Hepatocyte (in vitro differentiated cells): ENCODE data around the gene IRAG1. TPM values are rescaled to one million over a fixed set of nuclear protein-coding genes. Genes with fewer than 3 reads are reported as not detected.

ENCODE experiments used
- DNase-seq: peaks from one replicate; pipeline ENCODE4 v3.0.0-alpha.2; 2016; ENCODE audit warnings: low spot score
- H2AFZ ChIP-seq: fragments of 200-600 bp; sonication (generic); 2 replicates; pipeline ENCODE4 v1.6.0; 2016; ENCODE audit warnings: antibody characterized with exemption, mild to moderate bottlenecking
- H3K27ac ChIP-seq: fragments of 200-600 bp; sonication (generic); 2 replicates; pipeline ENCODE4 v1.5.1; 2016; ENCODE audit warnings: mild to moderate bottlenecking
- H3K27me3 ChIP-seq: fragments of 200-600 bp; sonication (generic); 2 replicates; pipeline ENCODE4 v1.6.1; 2016
- H3K36me3 ChIP-seq: fragments of 200-600 bp; sonication (generic); replicated peaks from 2 replicates; pipeline ENCODE4 v1.5.1; 2016; ENCODE audit warnings: low read depth; ENCODE audit not compliant: insufficient read depth
- H3K4me1 ChIP-seq: fragments of 200-600 bp; sonication (generic); 2 replicates; pipeline ENCODE4 v1.5.1; 2016; ENCODE audit warnings: mild to moderate bottlenecking, moderate library complexity; ENCODE audit not compliant: insufficient read depth
- H3K4me2 ChIP-seq: fragments of 200-600 bp; sonication (generic); 2 replicates; pipeline ENCODE4 v1.6.0; 2016
- H3K4me3 ChIP-seq: fragments of 200-600 bp; sonication (generic); 2 replicates; pipeline ENCODE4 v1.5.1; 2016; ENCODE audit warnings: mild to moderate bottlenecking
- H3K79me2 ChIP-seq: fragments of 200-600 bp; sonication (generic); 2 replicates; pipeline ENCODE4 v1.6.0; 2017; ENCODE audit warnings: mild to moderate bottlenecking
- H3K9me2 ChIP-seq: fragments of 200-600 bp; sonication (generic); replicated peaks from 2 replicates; pipeline ENCODE4 v1.6.0; 2017; ENCODE audit warnings: mild to moderate bottlenecking; ENCODE audit not compliant: insufficient read depth
- H3K9me3 ChIP-seq: fragments of 200-600 bp; sonication (generic); 2 replicates; pipeline ENCODE4 v1.5.1; 2016; ENCODE audit warnings: low read depth, mild to moderate bottlenecking
- H4K20me1 ChIP-seq: fragments of 200-600 bp; sonication (generic); 2 replicates; pipeline ENCODE4 v1.6.0; 2016; ENCODE audit warnings: mild to moderate bottlenecking; ENCODE audit not compliant: insufficient read depth, poor library complexity, severe bottlenecking
- EZH2 ChIP-seq: fragments of 200-600 bp; sonication (generic); IDR thresholded peaks from 2 replicates; pipeline ENCODE4 v1.6.1; 2016; ENCODE audit warnings: antibody characterized with exemption, mild to moderate bottlenecking, borderline replicate concordance
- EZH2phosphoT487 ChIP-seq: fragments of 200-600 bp; sonication (generic); IDR thresholded peaks from one replicate; pipeline ENCODE4 v1.6.1; 2018; ENCODE audit warnings: antibody characterized with exemption, mild to moderate bottlenecking, low read depth, moderate library complexity; ENCODE audit not compliant: unreplicated experiment, severe bottlenecking
- WGBS: methylation state at CpG from one replicate; pipeline ENCODE4 v1.1.6; 2016; ENCODE audit warnings: low lambda C conversion rate; ENCODE audit errors: missing lambda C conversion rate; 5-methylcytosine and 5-hydroxymethylcytosine counted together
- polyA plus RNA-seq: library from polyadenylated mRNA; unstranded; fragments of >200 nt; fragmentation: Nextera tagmentation; extraction: Ambion mirVana; gene quantifications from 2 replicates; pipeline ENCODE4 v1.2.1, GENCODE V29; 2016
- total RNA-seq: library from RNA; depleted of rRNA; stranded (reverse); fragments of >200 nt; gene quantifications from 2 replicates; pipeline ENCODE4 v1.2.3, GENCODE V29; 2014
- TF ChIP-seq, protein P1 (sequence below): fragments of 200-600 bp; sonication (generic); IDR thresholded peaks from 2 replicates; pipeline ENCODE4 v1.5.1; 2016; ENCODE audit warnings: antibody characterized with exemption, mild to moderate bottlenecking; ENCODE audit not compliant: poor library complexity

IRAG1 gene
- total and polyA plus RNA-seq, 2 experiments from 2014 or later: 3.1 to 5.7 TPM

DNA sequence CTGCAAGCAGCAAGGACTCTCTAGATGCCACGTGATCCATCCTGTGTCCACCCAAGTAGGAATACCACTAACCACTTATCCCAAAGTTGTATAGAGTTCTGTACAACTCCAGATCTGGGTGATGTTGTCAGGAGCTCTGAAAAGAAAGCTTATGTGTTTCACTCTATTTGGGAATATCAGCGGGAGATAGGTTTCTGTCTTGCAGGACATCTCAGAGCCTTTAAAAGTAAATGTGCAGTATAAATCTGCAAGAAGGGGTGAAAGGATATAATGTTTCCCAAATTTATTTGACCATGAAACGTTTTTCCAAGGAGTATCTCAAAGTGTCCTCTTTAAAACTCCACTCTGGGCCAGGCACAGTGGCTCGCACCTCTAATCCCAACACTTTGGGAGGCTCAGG, 13.9 kb downstream of the IRAG1 start:
- H3K27ac ChIP-seq: no peak overlapping the region
- no peak overlapping the region for H3K4me2 ChIP-seq
- H3K4me3 ChIP-seq: no peak overlapping the region
- no peaks in the 10 kb centered on the region for H3K36me3 ChIP-seq
- no peak for DNase-seq
- no peaks in the 10 kb centered on the region for H3K79me2 ChIP-seq
- no peaks in the 10 kb centered on the region for H3K9me2 ChIP-seq
- H2AFZ ChIP-seq: no peak overlapping the region
- H4K20me1 ChIP-seq: no peaks in the 10 kb centered on the region
- H3K9me3 ChIP-seq: no peaks in the 10 kb centered on the region
- H3K27me3 ChIP-seq: peaks cover 4% of the 10 kb centered on the region
- H3K4me1 ChIP-seq: no peaks in the 10 kb centered on the region
- TF ChIP-seq EZH2 (no peak), EZH2phosphoT487 (no peak)
- TF ChIP-seq, protein P1, sequence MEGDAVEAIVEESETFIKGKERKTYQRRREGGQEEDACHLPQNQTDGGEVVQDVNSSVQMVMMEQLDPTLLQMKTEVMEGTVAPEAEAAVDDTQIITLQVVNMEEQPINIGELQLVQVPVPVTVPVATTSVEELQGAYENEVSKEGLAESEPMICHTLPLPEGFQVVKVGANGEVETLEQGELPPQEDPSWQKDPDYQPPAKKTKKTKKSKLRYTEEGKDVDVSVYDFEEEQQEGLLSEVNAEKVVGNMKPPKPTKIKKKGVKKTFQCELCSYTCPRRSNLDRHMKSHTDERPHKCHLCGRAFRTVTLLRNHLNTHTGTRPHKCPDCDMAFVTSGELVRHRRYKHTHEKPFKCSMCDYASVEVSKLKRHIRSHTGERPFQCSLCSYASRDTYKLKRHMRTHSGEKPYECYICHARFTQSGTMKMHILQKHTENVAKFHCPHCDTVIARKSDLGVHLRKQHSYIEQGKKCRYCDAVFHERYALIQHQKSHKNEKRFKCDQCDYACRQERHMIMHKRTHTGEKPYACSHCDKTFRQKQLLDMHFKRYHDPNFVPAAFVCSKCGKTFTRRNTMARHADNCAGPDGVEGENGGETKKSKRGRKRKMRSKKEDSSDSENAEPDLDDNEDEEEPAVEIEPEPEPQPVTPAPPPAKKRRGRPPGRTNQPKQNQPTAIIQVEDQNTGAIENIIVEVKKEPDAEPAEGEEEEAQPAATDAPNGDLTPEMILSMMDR: no peak
- WGBS: 68% methylated on average over 4 of the region's 4 CpGs

DNA sequence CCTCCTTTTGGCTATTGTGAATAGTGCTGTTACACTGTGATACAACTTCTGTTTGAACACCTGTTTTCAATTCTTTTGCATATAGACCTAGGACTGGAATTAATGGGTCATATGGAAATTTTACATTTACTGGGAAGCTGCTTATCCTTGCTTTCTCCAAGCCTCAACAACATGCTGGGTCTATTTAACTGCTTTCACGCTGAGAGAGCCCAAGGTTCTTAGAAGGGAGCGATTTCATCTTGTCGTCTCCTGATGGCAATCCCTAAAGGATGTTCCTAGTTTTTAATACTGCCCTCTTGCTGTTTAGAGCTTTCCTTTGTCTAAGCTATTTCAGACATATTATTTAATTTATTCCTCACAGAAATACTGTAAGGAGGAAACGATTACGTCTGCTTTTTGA, 15.5 kb downstream of the IRAG1 start:
- H3K4me3 ChIP-seq: no peak overlapping the region
- no peak overlapping the region for H3K27ac ChIP-seq
- H3K9me2 ChIP-seq: no peaks in the 10 kb centered on the region
- no peak overlapping the region for H3K4me2 ChIP-seq
- no peaks in the 10 kb centered on the region for H3K79me2 ChIP-seq
- TF ChIP-seq, protein P1: no peak
- TF ChIP-seq EZH2phosphoT487: no peak
- H3K4me1 ChIP-seq: no peaks in the 10 kb centered on the region
- no peaks in the 10 kb centered on the region for H3K9me3 ChIP-seq
- no peaks in the 10 kb centered on the region for H4K20me1 ChIP-seq
- DNase-seq: no peak
- H3K27me3 ChIP-seq: peaks cover 4% of the 10 kb centered on the region
- WGBS: 82% methylated on average over 5 of the region's 5 CpGs
- no peaks in the 10 kb centered on the region for H3K36me3 ChIP-seq
- H2AFZ ChIP-seq: no peak overlapping the region

DNA sequence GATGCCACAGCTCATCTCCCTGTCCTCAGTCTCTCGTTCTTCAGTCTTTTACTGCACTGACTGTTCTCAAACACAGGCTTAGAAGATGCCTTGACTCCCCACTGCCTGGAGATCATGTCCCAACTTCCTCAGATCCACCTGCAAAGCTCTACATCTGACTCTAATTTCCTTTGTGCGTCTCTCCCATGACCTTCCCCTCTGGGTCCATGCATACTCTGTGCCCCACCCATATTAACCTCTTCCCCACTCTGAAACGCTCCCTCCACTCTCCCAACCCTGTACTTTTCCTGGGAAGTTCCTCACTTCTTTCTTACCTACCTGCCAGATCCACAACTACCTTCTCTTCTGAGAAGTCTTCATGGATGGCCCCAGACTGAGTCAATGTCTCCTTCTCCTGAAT, 16.6 kb downstream of the IRAG1 start:
- Histone ChIP-seq H2AFZ (no peak overlapping the region), H3K9me2 (no peaks in the 10 kb centered on the region), H4K20me1 (no peaks in the 10 kb centered on the region), H3K9me3 (no peaks in the 10 kb centered on the region), H3K4me1 (no peaks in the 10 kb centered on the region), H3K36me3 (no peaks in the 10 kb centered on the region), H3K4me2 (no peak overlapping the region), H3K27me3 (peaks cover 4% of the 10 kb centered on the region), H3K4me3 (no peak overlapping the region), H3K79me2 (no peaks in the 10 kb centered on the region), H3K27ac (no peak overlapping the region)
- no peak for DNase-seq
- WGBS: 83% methylated on average over 3 of the region's 3 CpGs
- TF ChIP-seq, protein P1: no peak
- TF ChIP-seq EZH2: no peak
- no peak for TF ChIP-seq EZH2phosphoT487

DNA sequence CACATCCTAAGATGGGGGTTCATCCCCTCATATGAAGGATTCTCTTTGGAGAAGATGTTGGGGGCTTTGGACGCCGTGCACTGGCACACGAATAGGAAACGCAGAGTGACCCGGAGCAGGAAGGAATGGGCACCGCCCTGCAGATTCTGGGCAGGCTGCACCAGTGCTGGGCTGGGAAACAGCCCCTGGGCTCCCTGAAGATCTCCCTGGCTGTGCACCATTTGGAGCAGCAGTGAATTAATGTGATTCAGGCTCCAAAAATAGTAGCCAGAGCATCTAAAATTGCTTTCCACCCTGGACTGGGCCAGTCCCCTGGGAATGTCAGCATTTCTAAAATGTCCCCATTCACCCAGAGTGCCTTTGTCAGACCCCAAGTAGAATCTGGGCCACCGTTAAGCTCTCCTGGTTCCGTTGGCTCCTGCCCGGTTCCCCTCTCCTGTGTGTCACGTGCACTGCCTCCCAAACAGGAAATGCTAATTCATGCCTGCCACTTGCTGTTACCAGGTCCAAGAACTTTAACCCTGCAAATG, 18.6 kb downstream of the IRAG1 start:
- Histone ChIP-seq H4K20me1 (no peaks in the 10 kb centered on the region), H3K4me3 (no peak overlapping the region), H2AFZ (no peak overlapping the region), H3K27me3 (peaks cover 4% of the 10 kb centered on the region), H3K9me2 (no peaks in the 10 kb centered on the region), H3K4me1 (peaks cover 3% of the 10 kb centered on the region), H3K27ac (no peak overlapping the region), H3K4me2 (no peak overlapping the region), H3K9me3 (no peaks in the 10 kb centered on the region), H3K36me3 (no peaks in the 10 kb centered on the region), H3K79me2 (no peaks in the 10 kb centered on the region)
- 75% methylated on average over 10 of the region's 10 CpGs for WGBS
- no peak for DNase-seq
- TF ChIP-seq EZH2: no peak
- no peak for TF ChIP-seq EZH2phosphoT487
- TF ChIP-seq, protein P1: no peak
